NCI-H128 (cell line): ENCODE data around the gene DNAH12.
A peak's percentile ranks its signal among the peaks of the same experiment; 100 is the strongest.

Experiments
- DNase-seq: peaks from one replicate; lab custom pipeline; 2025; ENCODE audit not compliant: unreplicated experiment; lab: John Stamatoyannopoulos, UW

Gene DNAH12

GRCh38 chr3:57544181-57545125 lies at the start of gene DNAH12:
DNAH12 (minus strand) TSS chr3:57544344; CDS start chr3:57542870, 1,474 bp downstream.
- peak; percentile 68 for DNase-seq

- DNase-seq = no peak
Measured at GRCh38 chr3:57592306-57592705, 48.2 kb upstream of the DNAH12 start.

- no peak for DNase-seq
Measured at GRCh38 chr3:57587905-57588304, 43.8 kb upstream of the DNAH12 start.

- no peak for DNase-seq
Measured at GRCh38 chr3:57586778-57587177, 42.6 kb upstream of the DNAH12 start.

- DNase-seq = no peak
Measured at GRCh38 chr3:57583544-57583943, 39.4 kb upstream of the DNAH12 start.

GRCh38 chr3:57582474-57583168 lies 38.5 kb upstream of the DNAH12 start:
- no peak for DNase-seq

GRCh38 chr3:57577801-57578200 lies 33.7 kb upstream of the DNAH12 start:
- no peak for DNase-seq

- DNase-seq = no peak
Measured at GRCh38 chr3:57575966-57576626, 32.0 kb upstream of the DNAH12 start.

GRCh38 chr3:57572096-57572495 lies 28.0 kb upstream of the DNAH12 start:
- no peak for DNase-seq

GRCh38 chr3:57570878-57571277 lies 26.7 kb upstream of the DNAH12 start:
- no peak for DNase-seq

GRCh38 chr3:57569859-57570450 lies 25.8 kb upstream of the DNAH12 start:
- DNase-seq = no peak

GRCh38 chr3:57559526-57559925 lies 15.4 kb upstream of the DNAH12 start:
- DNase-seq = no peak

GRCh38 chr3:57557085-57557537 lies 13.0 kb upstream of the DNAH12 start:
- no peak for DNase-seq

GRCh38 chr3:57556459-57557084 lies 12.4 kb upstream of the DNAH12 start:
- DNase-seq = no peak

- peak; percentile 78 for DNase-seq
Measured at GRCh38 chr3:57555738-57556458, 11.8 kb upstream of the DNAH12 start, which contains the start of gene PDE12. PDE12 (plus strand) TSS chr3:57556274; CDS start chr3:57556380, 106 bp downstream.

GRCh38 chr3:57555306-57555705 lies 11.2 kb upstream of the DNAH12 start:
- DNase-seq = no peak

GRCh38 chr3:57546616-57547015 lies 2.5 kb upstream of the DNAH12 start:
- no peak for DNase-seq

- DNase-seq = no peak
Measured at GRCh38 chr3:57545636-57546268, 1.6 kb upstream of the DNAH12 start.

GRCh38 chr3:57538465-57538864 lies 5.7 kb downstream of the DNAH12 start:
- no peak for DNase-seq
